ENCODE results near the gene ZFPL1. TPM values are rescaled to one million over a fixed set of nuclear protein-coding genes. Genes with fewer than 3 reads are reported as not detected.

Gene ZFPL1
- total RNA-seq, 1 donor from 2014 or later = 25.9 TPM

- Mint-ChIP-seq H3K36me3 (ENCODE audit: low read depth, unreplicated experiment) (peaks cover 10% of the 10 kb centered on the region), H3K27me3 (ENCODE audit: unreplicated experiment) (peaks cover 4% of the 10 kb centered on the region), H3K27ac (ENCODE audit: unreplicated experiment) (no peak overlapping the region), H3K9me3 (ENCODE audit: unreplicated experiment) (no peaks in the 10 kb centered on the region), H3K4me3 (ENCODE audit: unreplicated experiment) (peak overlapping the region; percentile 47), H3K4me1 (ENCODE audit: unreplicated experiment) (no peaks in the 10 kb centered on the region)
- no peak for DNase-seq (ENCODE audit: low spot score)
- TF ChIP-seq CTCF (IDR thresholded peaks at IDR 0.05; ENCODE audit: unreplicated experiment) = no peak
Observed at GRCh38 chr11:65077451-65077850, 6.6 kb upstream of the ZFPL1 start.

GRCh38 chr11:65078151-65078550 lies 5.9 kb upstream of the ZFPL1 start:
- Mint-ChIP-seq H3K27me3 (ENCODE audit: unreplicated experiment) (peaks cover 4% of the 10 kb centered on the region), H3K9me3 (ENCODE audit: unreplicated experiment) (no peaks in the 10 kb centered on the region), H3K4me1 (ENCODE audit: unreplicated experiment) (peaks cover 4% of the 10 kb centered on the region), H3K27ac (ENCODE audit: unreplicated experiment) (peak overlapping the region; percentile 17), H3K36me3 (ENCODE audit: low read depth, unreplicated experiment) (peaks cover 10% of the 10 kb centered on the region), H3K4me3 (ENCODE audit: unreplicated experiment) (peak overlapping the region; percentile 47)
- TF ChIP-seq CTCF (IDR thresholded peaks at IDR 0.05; ENCODE audit: unreplicated experiment) = peak; percentile 84
- peak; percentile 65 for DNase-seq (ENCODE audit: low spot score)

- Mint-ChIP-seq H3K4me1 (ENCODE audit: unreplicated experiment) (peaks cover 8% of the 10 kb centered on the region), H3K36me3 (ENCODE audit: low read depth, unreplicated experiment) (peaks cover 10% of the 10 kb centered on the region), H3K4me3 (ENCODE audit: unreplicated experiment) (peak overlapping the region; percentile 16), H3K9me3 (ENCODE audit: unreplicated experiment) (no peaks in the 10 kb centered on the region), H3K27me3 (ENCODE audit: unreplicated experiment) (peaks cover 4% of the 10 kb centered on the region), H3K27ac (ENCODE audit: unreplicated experiment) (peak overlapping the region; percentile 48)
- TF ChIP-seq CTCF (IDR thresholded peaks at IDR 0.05; ENCODE audit: unreplicated experiment) = no peak
- no peak for DNase-seq (ENCODE audit: low spot score)
Observed at GRCh38 chr11:65078786-65079342, 5.2 kb upstream of the ZFPL1 start.

GRCh38 chr11:65083134-65083833 lies 738 bp upstream of the ZFPL1 start:
- no peak for TF ChIP-seq CTCF (IDR thresholded peaks at IDR 0.05; ENCODE audit: unreplicated experiment)
- peaks cover 12% of the 10 kb centered on the region for H3K27me3 Mint-ChIP-seq (ENCODE audit: unreplicated experiment)
- peak overlapping the region; percentile 93 for H3K27ac Mint-ChIP-seq (ENCODE audit: unreplicated experiment)
- peak overlapping the region; percentile 98 for H3K4me3 Mint-ChIP-seq (ENCODE audit: unreplicated experiment)
- H3K36me3 Mint-ChIP-seq (ENCODE audit: low read depth, unreplicated experiment) = peaks cover 9% of the 10 kb centered on the region
- H3K4me1 Mint-ChIP-seq (ENCODE audit: unreplicated experiment) = peaks cover 16% of the 10 kb centered on the region
- no peak for DNase-seq (ENCODE audit: low spot score)
- H3K9me3 Mint-ChIP-seq (ENCODE audit: unreplicated experiment) = no peaks in the 10 kb centered on the region
